HepG2 (cell line): ENCODE measurements around the gene ZNF853. TPM values are rescaled to one million over a fixed set of nuclear protein-coding genes. Genes with fewer than 3 reads are reported as not detected.

Experiments used
- ASH2L ChIP-seq: fragments of 300-600, 200-600 bp; sonication (generic); IDR thresholded peaks from 2 replicates; pipeline ENCODE4 v1.7.0; 2017; ENCODE audit warnings: low read depth, mild to moderate bottlenecking, moderate library complexity, mixed read lengths, low read length; ENCODE audit not compliant: insufficient read length
- BATF2 ChIP-seq: sonication (generic); formaldehyde crosslinking; IDR thresholded peaks from 2 replicates; pipeline ENCODE4 v1.8.0; 2022; ENCODE audit warnings: mild to moderate bottlenecking, missing genetic modification reagents, moderate library complexity
- BRF2 ChIP-seq: sonication (generic); formaldehyde crosslinking; IDR thresholded peaks from 2 replicates; pipeline ENCODE4 v1.8.1; 2022; ENCODE audit warnings: mild to moderate bottlenecking, missing genetic modification reagents
- GZF1 ChIP-seq: sonication (generic); formaldehyde crosslinking; IDR thresholded peaks from 2 replicates; pipeline ENCODE4 v1.5.1; 2020; ENCODE audit warnings: mild to moderate bottlenecking, missing genetic modification reagents
- MYC ChIP-seq: sonication (generic); formaldehyde crosslinking; IDR thresholded peaks from 2 replicates; pipeline ENCODE4 v1.9.0; 2021; ENCODE audit warnings: missing genetic modification reagents, borderline replicate concordance
- NAIF1 ChIP-seq: sonication (generic); formaldehyde crosslinking; IDR thresholded peaks from 2 replicates; pipeline ENCODE4 v1.5.0; 2020; ENCODE audit warnings: mild to moderate bottlenecking, missing genetic modification reagents, borderline replicate concordance
- SRY ChIP-seq: sonication (generic); formaldehyde crosslinking; IDR thresholded peaks from 2 replicates; pipeline ENCODE4 v1.8.0; 2022; ENCODE audit warnings: mild to moderate bottlenecking, missing genetic modification reagents
- ZMYM2 ChIP-seq: sonication (generic); formaldehyde crosslinking; IDR thresholded peaks from 2 replicates; pipeline ENCODE4 v1.8.0; 2022; ENCODE audit warnings: mild to moderate bottlenecking, missing genetic modification reagents
- ZNF180 ChIP-seq: sonication (generic); formaldehyde crosslinking; IDR thresholded peaks from 2 replicates; pipeline ENCODE4 v1.4.0; 2020; ENCODE audit warnings: low read depth, missing genetic modification reagents, borderline replicate concordance
- ZNF790 ChIP-seq: sonication (generic); formaldehyde crosslinking; IDR thresholded peaks from 2 replicates; pipeline ENCODE4 v1.8.0; 2022; ENCODE audit warnings: missing genetic modification reagents, mild to moderate bottlenecking, borderline replicate concordance
- ZSCAN25 ChIP-seq: sonication (generic); formaldehyde crosslinking; IDR thresholded peaks from 2 replicates; pipeline ENCODE4 v1.8.0; 2022; ENCODE audit warnings: mild to moderate bottlenecking, missing genetic modification reagents
- polyA plus RNA-seq, 8 experiments: library from polyadenylated mRNA; depleted of rRNA in 3 of 8; stranded (reverse) in 7 of 8; unstranded in 1 of 8; fragments of >200 nt; fragmentation: Illumina TruSeq in 4 of 8; extraction: Trizol in 4 of 8; gene quantifications; 2 replicates each; pipeline versions ENCODE4 v1.2.1 to v1.2.3, GENCODE V29; 2011 to 2016; ENCODE audit warnings: low read depth in 4 of 8, missing spikeins in 1 of 8, mixed read lengths in 1 of 8; ENCODE audit not compliant: insufficient read depth in 1 of 8
- total RNA-seq, 5 experiments: library from RNA; depleted of rRNA; stranded (reverse); fragments of >200 nt; fragmentation: Illumina TruSeq; extraction: Trizol; gene quantifications; 2 replicates each; pipeline ENCODE4 v1.2.3, GENCODE V29; 2016; ENCODE audit warnings: low read depth in 1 of 5
- TF ChIP-seq, protein P1 (sequence below): sonication (generic); formaldehyde crosslinking; IDR thresholded peaks from 2 replicates; pipeline ENCODE4 v1.4.0; 2020; ENCODE audit warnings: missing genetic modification reagents
- TF ChIP-seq, protein P2 (sequence below): sonication (generic); formaldehyde crosslinking; IDR thresholded peaks from 2 replicates; pipeline ENCODE4 v1.8.0; 2023; ENCODE audit warnings: mild to moderate bottlenecking, missing genetic modification reagents
- TF ChIP-seq, protein P3 (sequence below): sonication (generic); formaldehyde crosslinking; IDR thresholded peaks from 2 replicates; pipeline ENCODE4 v1.4.0; 2020; ENCODE audit warnings: missing genetic modification reagents, mild to moderate bottlenecking, borderline replicate concordance
- TF ChIP-seq, protein P4 (sequence below): sonication (generic); formaldehyde crosslinking; IDR thresholded peaks from 2 replicates; pipeline ENCODE4 v1.5.0; 2020; ENCODE audit warnings: missing genetic modification reagents

The ZNF853 gene
- total and polyA plus RNA-seq, 2 of the 13 experiments (the other 11 are each of a cell fraction or from before 2014, with no cell fraction given), result 2.1 to 6.2 TPM

GRCh38 chr7:6576024-6576866 is 39.2 kb upstream of the ZNF853 start (continued):
- TF ChIP-seq NAIF1 (CRISPR knock-in tag) (no peak), GZF1 (CRISPR knock-in tag) (no peak), MYC (CRISPR knock-in tag) (no peak), SRY (no peak), BRF2 (CRISPR knock-in tag) (no peak), ASH2L (no peak), ZSCAN25 (CRISPR knock-in tag) (no peak), BATF2 (CRISPR knock-in tag) (no peak), ZMYM2 (no peak), ZNF790 (CRISPR knock-in tag) (no peak), ZNF180 (CRISPR knock-in tag) (no peak)
- TF ChIP-seq, protein P1, sequence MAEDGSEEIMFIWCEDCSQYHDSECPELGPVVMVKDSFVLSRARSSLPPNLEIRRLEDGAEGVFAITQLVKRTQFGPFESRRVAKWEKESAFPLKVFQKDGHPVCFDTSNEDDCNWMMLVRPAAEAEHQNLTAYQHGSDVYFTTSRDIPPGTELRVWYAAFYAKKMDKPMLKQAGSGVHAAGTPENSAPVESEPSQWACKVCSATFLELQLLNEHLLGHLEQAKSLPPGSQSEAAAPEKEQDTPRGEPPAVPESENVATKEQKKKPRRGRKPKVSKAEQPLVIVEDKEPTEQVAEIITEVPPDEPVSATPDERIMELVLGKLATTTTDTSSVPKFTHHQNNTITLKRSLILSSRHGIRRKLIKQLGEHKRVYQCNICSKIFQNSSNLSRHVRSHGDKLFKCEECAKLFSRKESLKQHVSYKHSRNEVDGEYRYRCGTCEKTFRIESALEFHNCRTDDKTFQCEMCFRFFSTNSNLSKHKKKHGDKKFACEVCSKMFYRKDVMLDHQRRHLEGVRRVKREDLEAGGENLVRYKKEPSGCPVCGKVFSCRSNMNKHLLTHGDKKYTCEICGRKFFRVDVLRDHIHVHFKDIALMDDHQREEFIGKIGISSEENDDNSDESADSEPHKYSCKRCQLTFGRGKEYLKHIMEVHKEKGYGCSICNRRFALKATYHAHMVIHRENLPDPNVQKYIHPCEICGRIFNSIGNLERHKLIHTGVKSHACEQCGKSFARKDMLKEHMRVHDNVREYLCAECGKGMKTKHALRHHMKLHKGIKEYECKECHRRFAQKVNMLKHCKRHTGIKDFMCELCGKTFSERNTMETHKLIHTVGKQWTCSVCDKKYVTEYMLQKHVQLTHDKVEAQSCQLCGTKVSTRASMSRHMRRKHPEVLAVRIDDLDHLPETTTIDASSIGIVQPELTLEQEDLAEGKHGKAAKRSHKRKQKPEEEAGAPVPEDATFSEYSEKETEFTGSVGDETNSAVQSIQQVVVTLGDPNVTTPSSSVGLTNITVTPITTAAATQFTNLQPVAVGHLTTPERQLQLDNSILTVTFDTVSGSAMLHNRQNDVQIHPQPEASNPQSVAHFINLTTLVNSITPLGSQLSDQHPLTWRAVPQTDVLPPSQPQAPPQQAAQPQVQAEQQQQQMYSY, result no peak
- TF ChIP-seq, protein P2, sequence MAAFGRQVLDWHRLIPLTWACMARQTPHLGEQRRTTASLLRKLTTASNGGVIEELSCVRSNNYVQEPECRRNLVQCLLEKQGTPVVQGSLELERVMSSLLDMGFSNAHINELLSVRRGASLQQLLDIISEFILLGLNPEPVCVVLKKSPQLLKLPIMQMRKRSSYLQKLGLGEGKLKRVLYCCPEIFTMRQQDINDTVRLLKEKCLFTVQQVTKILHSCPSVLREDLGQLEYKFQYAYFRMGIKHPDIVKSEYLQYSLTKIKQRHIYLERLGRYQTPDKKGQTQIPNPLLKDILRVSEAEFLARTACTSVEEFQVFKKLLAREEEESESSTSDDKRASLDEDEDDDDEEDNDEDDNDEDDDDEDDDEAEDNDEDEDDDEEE (CRISPR knock-in tag), result peak; percentile 61; the same call in 1 of the 2 replicates
- TF ChIP-seq, protein P3, sequence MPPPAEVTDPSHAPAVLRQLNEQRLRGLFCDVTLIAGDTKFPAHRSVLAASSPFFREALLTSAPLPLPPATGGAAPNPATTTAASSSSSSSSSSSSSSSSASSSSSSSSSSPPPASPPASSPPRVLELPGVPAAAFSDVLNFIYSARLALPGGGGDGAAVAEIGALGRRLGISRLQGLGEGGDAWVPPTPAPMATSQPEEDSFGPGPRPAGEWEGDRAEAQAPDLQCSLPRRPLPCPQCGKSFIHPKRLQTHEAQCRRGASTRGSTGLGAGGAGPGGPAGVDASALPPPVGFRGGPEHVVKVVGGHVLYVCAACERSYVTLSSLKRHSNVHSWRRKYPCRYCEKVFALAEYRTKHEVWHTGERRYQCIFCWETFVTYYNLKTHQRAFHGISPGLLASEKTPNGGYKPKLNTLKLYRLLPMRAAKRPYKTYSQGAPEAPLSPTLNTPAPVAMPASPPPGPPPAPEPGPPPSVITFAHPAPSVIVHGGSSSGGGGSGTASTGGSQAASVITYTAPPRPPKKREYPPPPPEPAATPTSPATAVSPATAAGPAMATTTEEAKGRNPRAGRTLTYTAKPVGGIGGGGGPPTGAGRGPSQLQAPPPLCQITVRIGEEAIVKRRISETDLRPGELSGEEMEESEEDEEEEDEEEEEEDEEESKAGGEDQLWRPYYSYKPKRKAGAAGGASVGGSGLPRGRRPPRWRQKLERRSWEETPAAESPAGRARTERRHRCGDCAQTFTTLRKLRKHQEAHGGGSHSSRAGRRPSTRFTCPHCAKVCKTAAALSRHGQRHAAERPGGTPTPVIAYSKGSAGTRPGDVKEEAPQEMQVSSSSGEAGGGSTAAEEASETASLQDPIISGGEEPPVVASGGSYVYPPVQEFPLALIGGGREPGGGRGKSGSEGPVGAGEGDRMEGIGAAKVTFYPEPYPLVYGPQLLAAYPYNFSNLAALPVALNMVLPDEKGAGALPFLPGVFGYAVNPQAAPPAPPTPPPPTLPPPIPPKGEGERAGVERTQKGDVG (CRISPR knock-in tag), result no peak
- TF ChIP-seq, protein P4, sequence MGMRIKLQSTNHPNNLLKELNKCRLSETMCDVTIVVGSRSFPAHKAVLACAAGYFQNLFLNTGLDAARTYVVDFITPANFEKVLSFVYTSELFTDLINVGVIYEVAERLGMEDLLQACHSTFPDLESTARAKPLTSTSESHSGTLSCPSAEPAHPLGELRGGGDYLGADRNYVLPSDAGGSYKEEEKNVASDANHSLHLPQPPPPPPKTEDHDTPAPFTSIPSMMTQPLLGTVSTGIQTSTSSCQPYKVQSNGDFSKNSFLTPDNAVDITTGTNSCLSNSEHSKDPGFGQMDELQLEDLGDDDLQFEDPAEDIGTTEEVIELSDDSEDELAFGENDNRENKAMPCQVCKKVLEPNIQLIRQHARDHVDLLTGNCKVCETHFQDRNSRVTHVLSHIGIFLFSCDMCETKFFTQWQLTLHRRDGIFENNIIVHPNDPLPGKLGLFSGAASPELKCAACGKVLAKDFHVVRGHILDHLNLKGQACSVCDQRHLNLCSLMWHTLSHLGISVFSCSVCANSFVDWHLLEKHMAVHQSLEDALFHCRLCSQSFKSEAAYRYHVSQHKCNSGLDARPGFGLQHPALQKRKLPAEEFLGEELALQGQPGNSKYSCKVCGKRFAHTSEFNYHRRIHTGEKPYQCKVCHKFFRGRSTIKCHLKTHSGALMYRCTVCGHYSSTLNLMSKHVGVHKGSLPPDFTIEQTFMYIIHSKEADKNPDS (CRISPR knock-in tag), result no peak
